HG03103 (cell line): ENCODE results near the gene AGBL1.

Experiments
- ATAC-seq: cut with Tn5 transposase; IDR thresholded peaks from one replicate; pipeline ENCODE4 v1.9.1; 2021; ENCODE audit warnings: low read depth; ENCODE audit not compliant: unreplicated experiment

Gene AGBL1

GRCh38 chr15:86162641-86163040 lies 83.0 kb downstream of the AGBL1 start:
- no peak for ATAC-seq

GRCh38 chr15:86163816-86164215 lies 84.1 kb downstream of the AGBL1 start:
- ATAC-seq = no peak

- ATAC-seq = no peak
Observed at GRCh38 chr15:86164232-86164898, 84.7 kb downstream of the AGBL1 start.

GRCh38 chr15:86165265-86166211 lies 85.9 kb downstream of the AGBL1 start:
- ATAC-seq = no peak

- no peak for ATAC-seq
Observed at GRCh38 chr15:86167841-86168240, 88.2 kb downstream of the AGBL1 start.

GRCh38 chr15:86178845-86179244 lies 99.2 kb downstream of the AGBL1 start:
- no peak for ATAC-seq

GRCh38 chr15:86183596-86184491 lies 104.2 kb downstream of the AGBL1 start:
- no peak for ATAC-seq

- ATAC-seq = no peak
Observed at GRCh38 chr15:86193716-86194380, 114.2 kb downstream of the AGBL1 start.

GRCh38 chr15:86197770-86198169 lies 118.1 kb downstream of the AGBL1 start:
- no peak for ATAC-seq

GRCh38 chr15:86199467-86200145 lies 119.9 kb downstream of the AGBL1 start:
- ATAC-seq = no peak

- no peak for ATAC-seq
Observed at GRCh38 chr15:86201313-86202008, 121.8 kb downstream of the AGBL1 start.

- ATAC-seq = no peak
Observed at GRCh38 chr15:86203462-86203861, 123.8 kb downstream of the AGBL1 start.

- ATAC-seq = no peak
Observed at GRCh38 chr15:86205096-86205495, 125.4 kb downstream of the AGBL1 start.

GRCh38 chr15:86213420-86213819 lies 133.7 kb downstream of the AGBL1 start:
- ATAC-seq = no peak

- no peak for ATAC-seq
Observed at GRCh38 chr15:86213888-86214287, 134.2 kb downstream of the AGBL1 start.

GRCh38 chr15:86221119-86221518 lies 141.4 kb downstream of the AGBL1 start:
- no peak for ATAC-seq

- ATAC-seq = no peak
Observed at GRCh38 chr15:86229306-86229705, 149.6 kb downstream of the AGBL1 start.

GRCh38 chr15:86229936-86230335 lies 150.3 kb downstream of the AGBL1 start:
- ATAC-seq = no peak
